ENCODE data around the gene ARFIP1.
"Not testable (repeated sequence)": the region's sequence is repeated elsewhere in the genome, so short reads cannot be mapped to it uniquely, and the experiment has no call there.

Gene ARFIP1, protein sequence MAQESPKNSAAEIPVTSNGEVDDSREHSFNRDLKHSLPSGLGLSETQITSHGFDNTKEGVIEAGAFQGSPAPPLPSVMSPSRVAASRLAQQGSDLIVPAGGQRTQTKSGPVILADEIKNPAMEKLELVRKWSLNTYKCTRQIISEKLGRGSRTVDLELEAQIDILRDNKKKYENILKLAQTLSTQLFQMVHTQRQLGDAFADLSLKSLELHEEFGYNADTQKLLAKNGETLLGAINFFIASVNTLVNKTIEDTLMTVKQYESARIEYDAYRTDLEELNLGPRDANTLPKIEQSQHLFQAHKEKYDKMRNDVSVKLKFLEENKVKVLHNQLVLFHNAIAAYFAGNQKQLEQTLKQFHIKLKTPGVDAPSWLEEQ

DNA sequence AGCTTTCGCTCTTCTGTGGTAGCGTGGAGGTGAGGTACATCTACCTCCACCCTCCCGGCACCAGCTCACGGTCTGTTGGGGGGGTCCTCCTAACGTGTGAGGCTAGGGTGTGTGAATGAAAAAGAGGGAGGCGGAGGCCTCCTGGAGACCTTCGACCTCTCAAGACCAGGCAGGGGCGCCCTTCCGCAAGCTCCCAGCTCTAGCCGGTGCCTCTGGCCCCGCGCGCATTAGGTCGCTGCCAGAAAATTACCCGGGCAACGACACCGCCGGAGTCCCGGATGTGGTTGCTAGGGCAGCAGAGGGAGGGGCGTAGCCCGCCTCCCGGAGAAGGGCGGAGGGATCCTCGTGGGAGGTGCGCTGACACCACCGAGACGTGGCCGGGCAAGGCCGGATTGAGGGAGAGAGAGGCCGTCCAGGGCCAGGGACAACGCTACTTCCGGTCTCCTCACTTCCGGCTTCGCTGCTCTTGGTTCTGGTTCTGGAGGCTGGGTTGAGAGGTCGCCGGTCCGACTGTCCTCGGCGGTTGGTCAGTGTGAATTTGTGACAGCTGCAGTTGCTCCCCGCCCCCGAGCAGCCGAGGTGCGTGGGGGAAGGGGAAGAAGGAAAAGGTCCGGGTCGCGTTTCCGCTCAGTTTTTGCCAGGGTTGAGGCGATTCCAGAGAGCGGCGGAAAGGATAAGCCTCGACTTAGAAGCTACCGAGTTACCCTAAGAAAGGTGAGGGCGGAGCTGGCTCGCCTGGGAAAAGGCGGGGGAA is at the start of gene ARFIP1, which contains the start of gene TIGD4:
Gene ARFIP1 (plus strand): TSS at position 442 of the 754 bp plus-strand sequence. CDS start 49,680 bp downstream, outside the sequence.
Gene TIGD4 (minus strand): TSS at position 218 of the 754 bp plus-strand sequence. CDS start 8,726 bp downstream, outside the sequence.
- Mint-ChIP-seq H3K4me3 (peak within 1 kb of the TSS; percentile 100), H3K36me3 (ENCODE audit: low read depth) (peaks cover 19% of the 10 kb centered on the region), H3K27ac (peak within 1 kb of the TSS; percentile 97), H3K9me3 (no peaks in the 10 kb centered on the region), H3K4me1 (ENCODE audit: low read depth) (peaks cover 36% of the 10 kb centered on the region), H3K27me3 (peaks cover 19% of the 10 kb centered on the region)
- peak; percentile 96 for DNase-seq

DNA sequence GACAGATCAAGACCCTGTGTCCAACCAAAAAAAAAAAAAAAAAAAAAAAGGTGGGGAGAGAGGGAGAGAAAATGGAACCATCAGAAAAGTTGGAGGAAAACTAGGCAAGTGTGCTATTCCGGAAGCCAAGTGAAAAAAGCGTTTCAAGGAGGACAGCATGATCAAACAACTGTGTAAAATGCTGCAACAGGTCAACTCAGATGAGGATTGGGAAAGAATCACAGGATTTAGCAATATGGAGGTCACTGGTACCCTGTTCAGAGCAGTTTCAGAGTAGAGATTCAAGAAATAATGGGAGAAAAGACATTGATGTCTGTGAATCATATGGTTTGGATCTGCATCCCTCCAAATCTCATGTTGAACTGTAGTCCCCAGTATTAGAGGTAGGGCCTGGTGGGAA is 47.8 kb upstream of the ARFIP1 start:
- Mint-ChIP-seq H3K4me1 (ENCODE audit: low read depth) (no peaks in the 10 kb centered on the region), H3K27me3 (peaks cover 10% of the 10 kb centered on the region), H3K9me3 (no peaks in the 10 kb centered on the region), H3K27ac (no peak overlapping the region), H3K36me3 (ENCODE audit: low read depth) (no peaks in the 10 kb centered on the region), H3K4me3 (no peak overlapping the region)
- no peak for DNase-seq

DNA sequence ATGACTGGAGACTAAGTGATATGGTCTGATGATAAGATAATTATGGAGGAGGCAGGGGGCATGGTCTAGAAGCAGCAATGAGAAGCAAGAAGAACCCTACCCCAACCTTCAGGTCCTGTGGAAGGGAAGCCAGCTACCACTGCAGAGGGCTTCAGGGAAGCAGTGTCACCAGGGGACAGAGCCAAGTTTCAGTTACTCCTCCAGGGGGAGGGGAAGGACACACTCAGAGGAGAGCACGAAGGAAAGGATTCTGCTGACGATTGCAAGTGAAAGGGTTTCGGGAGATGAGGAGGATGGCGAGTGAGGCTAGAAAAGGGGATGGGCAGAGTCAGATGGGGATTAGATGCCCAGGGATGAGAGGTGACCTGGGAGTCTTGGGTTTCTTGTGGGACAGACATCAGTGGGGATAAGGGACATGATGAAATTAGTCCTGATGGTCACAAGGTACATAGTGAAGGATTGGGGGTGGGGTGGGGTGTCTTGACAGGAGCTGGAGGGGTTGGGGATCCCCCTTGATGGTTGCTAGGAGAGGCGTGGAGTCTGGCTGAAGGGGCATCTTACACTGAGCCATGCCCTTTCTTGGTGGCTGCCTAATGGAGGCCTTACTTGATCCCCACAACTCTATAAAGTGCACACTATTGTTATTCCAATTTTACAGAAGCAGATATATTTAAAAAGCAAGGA is 45.6 kb upstream of the ARFIP1 start:
- DNase-seq: no peak
- Mint-ChIP-seq H3K4me3 (no peak overlapping the region), H3K36me3 (ENCODE audit: low read depth) (no peaks in the 10 kb centered on the region), H3K4me1 (ENCODE audit: low read depth) (no peaks in the 10 kb centered on the region), H3K9me3 (no peaks in the 10 kb centered on the region), H3K27ac (no peak overlapping the region), H3K27me3 (peaks cover 3% of the 10 kb centered on the region)

DNA sequence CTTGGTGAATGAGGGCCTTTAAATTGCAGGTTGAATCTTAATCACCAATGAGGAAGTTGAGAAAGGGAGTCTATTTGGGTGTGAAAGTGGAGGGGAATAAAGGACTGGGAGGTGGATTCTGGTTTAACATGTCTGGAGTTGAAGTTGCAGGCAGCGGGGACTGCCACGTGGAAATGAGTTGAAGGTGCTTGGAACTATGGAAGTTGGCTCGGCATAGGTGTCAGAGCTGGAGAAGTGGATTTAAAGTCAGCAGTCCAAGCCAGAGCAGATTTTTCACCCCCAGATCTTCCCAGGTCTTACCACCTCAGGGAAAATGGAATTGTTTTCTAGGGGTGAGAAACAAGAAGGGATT is 45.1 kb upstream of the ARFIP1 start:
- peaks cover 3% of the 10 kb centered on the region for H3K27me3 Mint-ChIP-seq
- H3K27ac Mint-ChIP-seq: no peak overlapping the region
- no peaks in the 10 kb centered on the region for H3K9me3 Mint-ChIP-seq
- H3K36me3 Mint-ChIP-seq (ENCODE audit: low read depth): no peaks in the 10 kb centered on the region
- DNase-seq: no peak
- H3K4me1 Mint-ChIP-seq (ENCODE audit: low read depth): no peaks in the 10 kb centered on the region
- H3K4me3 Mint-ChIP-seq: no peak overlapping the region

DNA sequence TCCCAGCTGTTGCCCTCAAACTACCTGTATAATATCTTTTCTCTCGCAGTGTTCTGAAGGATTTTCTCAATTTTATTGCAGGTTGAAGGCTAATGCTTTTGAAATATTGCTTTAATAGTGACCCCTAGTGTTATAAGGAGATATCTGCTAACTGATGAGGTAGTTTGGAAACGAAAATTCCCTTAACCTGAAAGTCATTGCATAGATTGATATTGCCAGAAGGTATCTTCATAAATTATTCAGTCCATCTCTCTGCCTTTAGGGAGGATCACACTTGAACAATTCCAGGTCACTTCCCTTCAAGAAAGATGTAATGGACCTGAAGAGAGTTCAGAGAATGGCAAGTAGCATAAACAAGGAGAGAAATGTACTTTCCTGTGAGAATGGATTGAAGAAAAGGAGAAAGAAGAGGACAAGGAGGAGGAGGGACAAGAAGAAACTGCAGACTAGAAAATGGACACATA is 44.3 kb upstream of the ARFIP1 start:
- Mint-ChIP-seq H3K4me3 (no peak overlapping the region), H3K36me3 (ENCODE audit: low read depth) (no peaks in the 10 kb centered on the region), H3K4me1 (ENCODE audit: low read depth) (no peaks in the 10 kb centered on the region), H3K27ac (no peak overlapping the region), H3K9me3 (no peaks in the 10 kb centered on the region), H3K27me3 (peaks cover 3% of the 10 kb centered on the region)
- DNase-seq: no peak

DNA sequence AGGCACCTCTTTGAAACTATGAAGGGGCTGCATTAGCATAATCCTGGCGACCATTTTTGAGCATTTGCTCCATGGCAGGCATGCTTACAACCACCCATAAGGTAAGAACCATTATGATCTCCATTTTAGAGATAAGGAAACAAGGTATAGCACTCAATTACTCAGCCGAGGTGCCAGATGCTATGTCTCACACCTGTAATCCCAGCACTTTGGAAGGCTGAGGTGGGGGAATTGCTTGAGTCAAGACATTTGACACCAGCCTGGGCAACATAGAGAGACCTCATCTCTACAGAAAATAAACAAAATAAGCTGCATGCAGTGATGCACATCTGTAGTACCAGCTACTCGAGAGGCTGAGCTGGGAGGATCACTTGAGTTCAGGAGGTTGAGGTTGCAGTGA is 43.8 kb upstream of the ARFIP1 start:
- Mint-ChIP-seq H3K36me3 (ENCODE audit: low read depth) (no peaks in the 10 kb centered on the region), H3K4me1 (ENCODE audit: low read depth) (no peaks in the 10 kb centered on the region), H3K27ac (no peak overlapping the region), H3K4me3 (no peak overlapping the region), H3K27me3 (peaks cover 3% of the 10 kb centered on the region), H3K9me3 (no peaks in the 10 kb centered on the region)
- no peak for DNase-seq

DNA sequence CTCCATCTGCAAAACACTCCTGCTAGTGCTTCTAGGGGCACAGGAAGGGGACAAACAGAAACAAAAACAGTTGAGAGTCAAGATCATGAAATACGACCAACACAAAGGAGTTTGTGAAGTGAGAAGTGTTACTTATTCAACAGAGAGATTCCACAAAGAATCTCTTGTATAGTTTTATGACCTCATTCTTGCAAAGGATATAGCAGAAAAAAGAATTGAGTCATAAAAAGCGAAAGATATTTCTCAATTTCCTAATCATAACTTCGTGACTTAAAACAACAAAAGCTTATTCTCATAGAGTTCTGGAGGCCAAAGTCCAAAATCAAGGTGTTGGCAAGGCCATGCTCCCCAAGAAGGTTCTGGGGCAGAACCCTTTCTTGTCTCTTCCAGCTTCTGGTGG is 40.9 kb upstream of the ARFIP1 start:
- Mint-ChIP-seq H3K4me3 (no peak overlapping the region), H3K27me3 (peaks cover 3% of the 10 kb centered on the region), H3K27ac (no peak overlapping the region), H3K9me3 (no peaks in the 10 kb centered on the region), H3K36me3 (ENCODE audit: low read depth) (no peaks in the 10 kb centered on the region), H3K4me1 (ENCODE audit: low read depth) (no peaks in the 10 kb centered on the region)
- no peak for DNase-seq

DNA sequence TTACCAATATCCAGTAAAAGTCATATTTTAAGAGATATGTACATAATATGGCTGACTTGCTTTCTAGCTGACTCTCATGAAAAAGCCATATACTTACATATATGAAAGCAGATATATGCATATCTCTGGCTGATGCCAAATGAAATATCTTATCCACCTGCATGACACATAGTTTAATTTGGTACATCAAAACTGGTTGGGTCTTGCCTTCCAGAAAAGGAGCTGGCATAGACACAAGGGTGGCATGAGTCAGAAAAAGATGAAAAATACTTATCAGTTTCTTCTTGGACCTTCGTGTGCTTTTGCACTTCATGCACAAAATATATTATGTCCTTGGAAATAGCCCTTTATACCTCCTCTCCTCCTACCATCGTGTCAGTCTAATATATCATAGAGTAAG is 32.3 kb upstream of the ARFIP1 start:
- H3K27ac Mint-ChIP-seq: no peak overlapping the region
- H3K4me1 Mint-ChIP-seq (ENCODE audit: low read depth): no peaks in the 10 kb centered on the region
- DNase-seq: no peak
- no peak overlapping the region for H3K4me3 Mint-ChIP-seq
- H3K27me3 Mint-ChIP-seq: no peaks in the 10 kb centered on the region
- H3K36me3 Mint-ChIP-seq (ENCODE audit: low read depth): no peaks in the 10 kb centered on the region
- H3K9me3 Mint-ChIP-seq: no peaks in the 10 kb centered on the region

DNA sequence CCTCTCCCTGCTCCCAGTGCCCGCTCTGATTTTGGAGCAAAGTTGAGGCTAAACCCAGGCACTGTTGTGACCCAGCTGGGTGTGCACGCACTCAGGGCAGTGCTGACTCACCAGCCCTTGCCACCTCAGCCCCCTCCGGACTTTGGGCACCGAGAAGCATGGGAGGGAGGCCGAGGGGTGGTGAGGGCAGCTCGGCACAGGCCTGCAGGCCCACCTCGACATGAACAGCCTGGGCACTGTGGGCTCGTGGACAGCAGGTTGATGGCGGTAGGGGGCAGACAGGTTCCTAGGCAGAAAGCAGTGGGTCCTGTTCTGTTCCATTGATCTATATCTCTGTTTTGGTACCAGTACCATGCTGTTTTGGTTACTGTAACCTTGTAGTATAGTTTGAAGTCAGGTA is 31.1 kb upstream of the ARFIP1 start:
- Mint-ChIP-seq H3K27ac (no peak overlapping the region), H3K4me3 (no peak overlapping the region), H3K36me3 (ENCODE audit: low read depth) (no peaks in the 10 kb centered on the region), H3K9me3 (no peaks in the 10 kb centered on the region), H3K4me1 (ENCODE audit: low read depth) (no peaks in the 10 kb centered on the region), H3K27me3 (no peaks in the 10 kb centered on the region)
- no peak for DNase-seq

DNA sequence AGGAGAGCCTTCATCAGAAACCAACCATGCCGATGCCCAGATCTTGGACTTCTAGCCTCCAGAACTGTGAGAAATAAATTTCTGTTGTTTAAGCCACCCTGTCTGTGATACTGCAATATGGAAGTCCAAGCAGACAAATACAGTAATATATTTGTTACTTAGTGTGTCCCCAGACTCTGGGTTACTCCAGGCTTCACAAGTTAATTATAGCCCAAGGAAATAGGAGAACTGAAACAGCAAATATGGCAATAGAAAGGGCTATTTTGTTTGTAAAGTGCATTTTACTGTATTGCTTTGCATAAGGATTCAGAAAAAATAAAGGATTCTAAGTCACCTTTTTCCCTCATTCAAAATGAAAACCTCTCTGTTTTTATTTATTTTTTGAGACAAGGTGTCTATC is 16.0 kb upstream of the ARFIP1 start:
- no peaks in the 10 kb centered on the region for H3K4me1 Mint-ChIP-seq (ENCODE audit: low read depth)
- DNase-seq: no peak
- no peaks in the 10 kb centered on the region for H3K9me3 Mint-ChIP-seq
- no peak overlapping the region for H3K4me3 Mint-ChIP-seq
- peaks cover 8% of the 10 kb centered on the region for H3K27me3 Mint-ChIP-seq
- no peaks in the 10 kb centered on the region for H3K36me3 Mint-ChIP-seq (ENCODE audit: low read depth)
- no peak overlapping the region for H3K27ac Mint-ChIP-seq

DNA sequence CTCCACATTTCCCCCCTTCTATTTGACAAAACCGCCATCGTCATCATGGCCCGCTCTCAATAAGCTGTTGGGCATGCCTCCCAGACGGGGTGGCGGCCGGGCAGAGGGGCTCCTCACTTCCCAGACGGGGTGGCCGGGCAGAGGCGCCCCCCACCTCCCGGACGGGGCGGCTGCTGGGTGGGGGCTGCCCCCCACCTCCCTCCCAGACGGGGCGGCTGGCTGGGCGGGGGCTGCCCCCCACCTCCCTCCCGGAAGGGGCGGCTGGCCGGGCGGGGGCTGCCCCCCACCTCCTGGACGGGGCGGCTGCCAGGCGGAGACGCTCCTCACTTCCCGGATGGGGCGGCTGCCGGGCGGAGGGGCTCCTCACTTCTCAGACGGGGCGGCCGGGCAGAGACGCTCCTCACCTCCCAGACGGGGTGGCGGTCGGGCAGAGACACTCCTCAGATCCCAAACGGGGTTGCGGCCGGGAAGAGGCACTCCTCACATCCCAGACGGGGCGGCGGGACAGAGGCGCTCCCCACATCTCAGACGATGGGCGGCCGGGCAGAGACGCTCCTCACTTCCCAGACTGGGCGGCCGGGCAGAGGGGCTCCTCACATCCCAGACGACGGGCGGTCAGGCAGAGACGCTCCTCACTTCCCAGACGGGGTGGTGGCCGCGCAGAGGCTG is 14.6 kb upstream of the ARFIP1 start:
- not testable (repeated sequence) for DNase-seq; H3K36me3 Mint-ChIP-seq (ENCODE audit: low read depth); H3K4me3 Mint-ChIP-seq; H3K4me1 Mint-ChIP-seq (ENCODE audit: low read depth); H3K27ac Mint-ChIP-seq; H3K9me3 Mint-ChIP-seq; H3K27me3 Mint-ChIP-seq

DNA sequence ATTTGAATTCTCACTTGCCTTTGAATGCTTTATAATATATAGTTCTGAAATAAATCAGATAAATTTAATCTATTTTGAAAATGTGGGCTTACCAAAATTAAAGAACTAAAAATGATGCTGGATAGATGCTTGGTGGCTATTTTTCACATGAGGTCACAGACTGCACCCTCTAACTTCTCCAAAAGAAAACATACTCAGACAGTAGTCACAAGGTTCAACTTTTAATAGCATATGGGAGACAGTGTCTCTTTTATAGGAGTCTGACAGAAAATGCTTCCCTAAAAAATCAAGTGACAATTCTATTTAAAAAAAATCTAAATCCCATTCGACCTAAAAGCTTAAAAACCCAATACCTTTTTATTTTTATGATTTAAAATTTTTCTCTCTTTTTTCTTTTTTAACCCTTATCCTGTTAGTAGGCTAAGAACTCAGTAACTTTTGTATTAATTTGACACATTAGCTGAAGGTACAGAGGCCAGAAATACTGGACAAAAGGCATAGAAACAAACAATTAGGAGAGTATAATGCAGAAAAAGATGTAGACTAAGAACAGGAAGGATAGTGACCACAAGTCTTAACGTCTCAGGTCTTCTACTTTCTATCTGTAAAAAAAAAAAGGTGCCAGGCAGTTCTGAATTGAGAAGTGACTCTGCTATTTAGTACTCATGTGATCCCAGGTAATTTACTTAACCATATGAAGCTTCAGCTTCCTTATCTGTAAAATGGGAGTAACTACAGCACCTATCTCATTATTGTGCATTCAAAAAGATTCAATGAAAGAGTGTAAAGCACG is 7.8 kb upstream of the ARFIP1 start:
- Mint-ChIP-seq H3K27me3 (peaks cover 12% of the 10 kb centered on the region), H3K36me3 (ENCODE audit: low read depth) (no peaks in the 10 kb centered on the region), H3K27ac (no peak overlapping the region), H3K9me3 (no peaks in the 10 kb centered on the region), H3K4me3 (no peak overlapping the region), H3K4me1 (ENCODE audit: low read depth) (peaks cover 3% of the 10 kb centered on the region)
- DNase-seq: no peak

DNA sequence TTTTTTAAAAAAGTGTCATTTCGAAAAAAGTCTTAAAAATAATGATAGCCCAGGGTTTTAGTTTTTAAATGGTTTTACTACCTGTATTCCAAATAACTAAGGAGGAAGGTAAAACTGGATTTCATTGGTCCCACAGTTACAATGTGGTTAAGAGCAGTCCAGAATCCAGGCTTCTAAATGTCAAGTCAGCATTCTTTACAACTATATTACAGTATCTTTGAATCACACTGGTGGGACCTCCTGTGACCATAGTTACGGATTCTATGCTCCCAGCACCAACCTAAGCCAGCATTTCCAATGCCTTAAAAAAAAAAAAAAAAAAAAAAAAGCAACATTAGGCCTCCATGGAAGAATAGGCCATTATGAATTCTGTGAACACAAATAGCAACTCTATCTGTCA is 6.4 kb upstream of the ARFIP1 start:
- DNase-seq: no peak
- H3K27me3 Mint-ChIP-seq: peaks cover 19% of the 10 kb centered on the region
- H3K9me3 Mint-ChIP-seq: no peaks in the 10 kb centered on the region
- no peaks in the 10 kb centered on the region for H3K36me3 Mint-ChIP-seq (ENCODE audit: low read depth)
- H3K4me1 Mint-ChIP-seq (ENCODE audit: low read depth): peaks cover 7% of the 10 kb centered on the region
- H3K27ac Mint-ChIP-seq: no peak overlapping the region
- H3K4me3 Mint-ChIP-seq: no peak overlapping the region

DNA sequence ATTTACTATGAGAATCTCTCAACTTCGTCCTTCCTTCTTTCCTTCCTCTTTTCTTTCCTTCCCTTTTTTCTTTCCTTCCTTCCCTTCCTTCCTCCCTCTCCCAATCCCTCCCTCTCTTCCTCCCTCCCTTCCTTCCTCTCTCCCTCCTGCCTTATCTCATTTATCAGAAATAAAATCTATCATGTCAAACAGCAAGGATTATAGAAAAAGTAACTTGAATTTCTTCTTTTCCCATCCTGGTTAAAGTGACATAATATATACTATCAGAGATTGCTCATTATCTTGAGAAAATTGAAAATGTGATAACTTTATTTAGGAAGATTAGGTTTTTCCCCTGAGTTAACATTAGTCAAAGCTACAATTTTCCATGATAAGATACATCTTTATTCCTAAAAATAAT is 5.8 kb upstream of the ARFIP1 start:
- no peak overlapping the region for H3K4me3 Mint-ChIP-seq
- no peak for DNase-seq
- peaks cover 2% of the 10 kb centered on the region for H3K36me3 Mint-ChIP-seq (ENCODE audit: low read depth)
- H3K9me3 Mint-ChIP-seq: no peaks in the 10 kb centered on the region
- peaks cover 13% of the 10 kb centered on the region for H3K4me1 Mint-ChIP-seq (ENCODE audit: low read depth)
- H3K27me3 Mint-ChIP-seq: peaks cover 19% of the 10 kb centered on the region
- no peak overlapping the region for H3K27ac Mint-ChIP-seq
